ENCODE measurements around the gene CCL28.
"Not testable (repeated sequence)": the region's sequence is repeated elsewhere in the genome, so short reads cannot be mapped to it uniquely, and the experiment has no call there.

CCL28 gene, protein sequence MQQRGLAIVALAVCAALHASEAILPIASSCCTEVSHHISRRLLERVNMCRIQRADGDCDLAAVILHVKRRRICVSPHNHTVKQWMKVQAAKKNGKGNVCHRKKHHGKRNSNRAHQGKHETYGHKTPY

DNA sequence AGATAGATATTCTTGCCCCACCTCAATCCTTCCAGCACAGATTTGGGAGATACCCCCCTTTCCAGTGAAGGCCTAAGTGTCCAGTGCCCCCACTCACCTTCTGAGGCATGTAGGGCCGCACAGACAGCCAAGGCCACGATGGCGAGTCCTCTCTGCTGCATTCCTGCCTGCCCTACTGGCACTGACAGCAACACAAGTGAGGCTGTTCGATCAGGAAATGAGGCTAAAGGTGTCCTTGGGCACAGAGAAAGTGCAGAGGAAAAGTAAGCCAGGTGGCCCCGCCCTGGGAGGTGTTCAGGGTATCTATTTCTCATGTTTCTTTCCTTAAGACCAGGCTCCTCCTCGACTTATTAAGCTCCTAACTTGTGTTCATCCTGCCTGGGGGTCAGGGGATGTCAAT is at the start of gene CCL28:
TSS of gene CCL28 (minus strand) at position 236 of the 400 bp plus-strand sequence. CDS start at position 161, 75 bp downstream.
- FAIRE-seq = no peak

DNA sequence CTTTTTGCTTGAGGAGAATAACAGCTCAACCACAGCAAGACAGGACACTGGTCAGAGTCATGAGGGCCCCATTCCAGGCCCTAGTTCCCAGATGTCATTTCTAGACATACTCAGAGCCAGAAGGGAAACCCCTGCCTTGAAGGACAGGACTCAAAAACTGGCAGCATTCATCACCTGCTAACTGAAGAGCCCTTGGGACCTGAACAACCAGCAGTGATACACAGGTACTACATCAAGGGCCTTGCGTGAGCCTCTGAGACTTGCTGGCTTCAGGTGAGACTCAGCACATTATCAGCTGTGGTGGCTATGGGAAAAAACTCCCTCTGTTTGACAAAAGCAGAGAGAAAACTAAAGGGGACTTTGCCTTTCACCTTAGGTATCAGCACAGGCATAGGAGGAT is 48.9 kb upstream of the CCL28 start:
- FAIRE-seq = no peak

DNA sequence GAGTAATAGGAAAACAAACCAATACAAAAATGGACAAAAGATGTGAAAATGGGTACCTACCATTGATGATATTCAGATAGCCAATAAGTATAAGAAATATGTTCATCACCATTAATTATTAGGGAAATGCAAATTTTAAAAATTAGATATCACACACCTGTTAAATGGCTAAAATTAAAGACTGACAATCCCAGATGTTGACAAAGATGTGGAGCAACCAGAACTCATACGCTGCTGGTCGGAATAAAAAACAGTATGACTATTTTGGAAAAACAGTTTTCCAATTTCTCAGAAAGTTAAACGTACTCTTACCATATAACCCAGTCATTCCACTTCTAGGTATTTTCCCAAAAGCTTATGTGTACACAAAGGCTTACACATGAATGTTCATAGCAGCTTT is 44.4 kb upstream of the CCL28 start:
- no peak for FAIRE-seq

DNA sequence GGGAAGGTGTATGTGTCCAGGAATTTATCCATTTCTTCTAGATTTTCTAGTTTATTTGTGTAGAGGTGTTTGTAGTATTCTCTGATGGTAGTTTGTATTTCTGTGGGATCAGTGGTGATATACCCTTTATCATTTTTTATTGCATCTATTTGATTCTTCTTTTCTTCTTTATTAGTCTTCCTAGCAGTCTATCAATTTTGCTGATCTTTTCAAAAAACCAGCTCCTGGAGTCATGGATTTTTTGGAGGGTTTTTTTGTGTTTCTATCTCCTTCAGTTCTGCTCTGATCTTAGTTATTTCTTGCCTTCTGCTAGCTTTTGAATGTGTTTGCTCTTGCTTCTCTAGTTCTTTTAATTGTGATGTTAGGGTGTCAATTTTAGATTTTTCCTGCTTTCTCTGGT is 29.4 kb upstream of the CCL28 start:
- FAIRE-seq = not testable (repeated sequence)

DNA sequence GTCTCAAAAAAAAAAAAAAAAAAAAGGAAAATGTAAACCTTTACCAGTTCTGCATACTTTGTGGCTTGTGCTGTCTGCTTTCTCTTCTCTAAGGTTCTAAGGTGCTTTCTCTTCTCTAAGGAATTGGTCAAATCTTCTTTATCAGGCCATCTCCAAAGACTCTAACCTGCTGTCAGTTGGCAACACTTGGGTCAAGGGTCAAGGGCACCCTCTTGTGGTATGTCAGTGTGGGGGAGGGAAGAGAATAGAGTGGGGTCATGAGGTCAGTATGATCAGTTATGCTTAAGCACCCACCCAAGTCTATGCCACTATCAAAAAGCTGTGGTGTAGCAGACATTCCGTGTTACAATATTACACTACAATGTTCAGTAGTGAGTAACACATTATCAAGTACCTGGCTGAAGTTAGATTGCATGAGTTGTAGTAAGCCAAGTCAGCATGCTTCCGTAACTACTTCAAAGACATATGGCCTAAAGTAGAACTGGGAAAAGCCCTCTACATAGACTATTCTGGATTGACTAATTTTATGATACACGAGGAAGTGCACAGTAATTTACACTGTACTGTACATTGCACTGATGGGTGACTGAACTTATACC is 25.0 kb upstream of the CCL28 start:
- FAIRE-seq = no peak

DNA sequence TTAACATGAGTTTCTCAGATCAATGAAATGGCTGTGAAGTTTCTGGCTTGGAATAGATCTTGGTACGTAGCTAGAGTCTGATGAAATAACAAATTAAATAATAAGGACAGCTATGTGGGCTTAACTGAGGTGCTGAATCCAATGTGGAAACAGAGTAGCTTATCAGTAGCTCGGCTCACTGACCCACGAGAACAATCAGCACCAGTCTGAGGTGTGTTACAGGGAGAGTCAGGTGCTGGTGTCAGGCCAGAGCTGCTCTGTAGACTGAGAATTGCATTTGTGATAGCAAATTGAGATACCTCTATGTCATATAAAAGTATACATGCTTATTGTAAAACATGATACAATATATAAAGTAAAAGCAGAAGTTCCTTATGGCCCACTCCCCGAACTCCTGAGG is 21.2 kb upstream of the CCL28 start:
- no peak for FAIRE-seq

DNA sequence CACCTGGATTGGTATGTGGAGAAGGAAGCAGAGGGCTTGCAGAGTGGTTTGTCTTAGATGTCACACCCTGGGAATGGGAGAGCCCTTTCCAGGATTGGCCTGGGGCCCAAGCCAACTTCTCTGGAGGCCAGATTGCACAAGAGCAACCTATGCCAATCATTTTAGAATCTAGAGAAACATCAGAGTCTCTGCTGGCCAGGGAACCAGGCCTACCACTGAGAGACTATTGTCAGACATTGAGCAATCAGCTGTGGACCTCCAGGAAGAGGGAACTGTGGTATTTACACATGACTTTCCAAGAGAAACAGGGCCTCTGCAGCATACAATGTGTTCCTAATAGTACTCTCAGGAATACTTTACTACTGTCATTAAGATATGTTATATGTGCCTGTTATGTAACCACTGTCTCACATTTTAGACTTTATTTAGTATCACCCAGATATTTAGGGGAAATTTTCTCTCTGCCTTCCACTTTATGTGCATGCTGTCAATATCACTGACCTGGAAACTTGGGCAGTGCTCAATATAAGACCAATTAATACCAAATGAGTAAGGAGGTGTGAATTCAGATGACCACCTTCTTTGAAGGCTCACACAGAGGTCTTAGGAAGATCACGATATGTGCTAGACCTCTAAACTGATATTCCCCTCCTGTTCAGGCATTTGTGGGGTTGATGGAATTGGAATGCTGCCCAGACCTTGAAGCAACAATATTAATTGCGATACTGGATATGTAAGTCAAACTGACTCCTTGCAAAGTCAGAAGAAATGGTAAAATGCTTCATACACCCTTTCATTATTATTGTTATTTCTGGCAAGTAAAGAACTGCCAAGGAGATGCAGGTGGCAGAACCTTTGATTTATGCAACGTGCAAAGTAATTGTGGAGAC is 20.5 kb upstream of the CCL28 start:
- no peak for FAIRE-seq

DNA sequence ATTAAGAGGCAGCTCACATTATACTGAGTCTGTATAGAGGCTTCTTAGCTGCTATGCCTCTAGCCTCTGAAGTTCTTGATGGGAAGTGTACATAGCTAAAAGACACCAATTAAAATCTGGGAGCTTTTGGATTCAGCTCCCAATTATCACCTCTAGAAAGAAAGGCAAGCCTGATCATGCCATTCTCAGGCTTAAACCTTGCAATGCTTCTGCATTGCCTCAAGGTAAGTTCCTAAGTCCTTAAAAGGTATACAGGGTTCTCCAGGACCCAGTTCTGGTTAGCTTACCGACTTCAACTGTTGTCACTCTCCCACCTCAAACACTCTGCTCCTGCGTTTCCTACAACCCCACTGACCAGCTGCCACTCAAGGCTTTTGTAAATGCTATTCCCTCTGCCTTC is 17.5 kb upstream of the CCL28 start:
- FAIRE-seq = no peak

DNA sequence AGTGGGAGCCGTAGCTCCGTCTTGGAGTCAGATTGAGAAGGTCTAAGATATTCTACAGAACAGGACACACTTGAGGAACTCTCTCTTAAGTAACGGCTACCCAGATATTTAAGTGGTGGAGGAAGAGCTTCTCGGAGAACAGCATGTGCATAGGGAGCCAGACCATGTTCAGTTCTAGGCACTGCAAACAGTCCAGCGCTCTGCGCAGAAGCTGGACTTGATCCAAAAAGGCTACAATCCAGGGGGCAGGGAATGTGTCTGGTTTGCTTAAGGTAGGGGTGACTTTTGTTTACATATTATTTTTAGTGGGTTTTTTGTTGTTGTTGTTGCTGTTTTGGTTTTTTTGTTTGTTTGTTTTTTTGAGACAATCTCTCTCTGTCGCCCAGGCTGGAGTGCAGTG is 16.8 kb upstream of the CCL28 start:
- FAIRE-seq = no peak

DNA sequence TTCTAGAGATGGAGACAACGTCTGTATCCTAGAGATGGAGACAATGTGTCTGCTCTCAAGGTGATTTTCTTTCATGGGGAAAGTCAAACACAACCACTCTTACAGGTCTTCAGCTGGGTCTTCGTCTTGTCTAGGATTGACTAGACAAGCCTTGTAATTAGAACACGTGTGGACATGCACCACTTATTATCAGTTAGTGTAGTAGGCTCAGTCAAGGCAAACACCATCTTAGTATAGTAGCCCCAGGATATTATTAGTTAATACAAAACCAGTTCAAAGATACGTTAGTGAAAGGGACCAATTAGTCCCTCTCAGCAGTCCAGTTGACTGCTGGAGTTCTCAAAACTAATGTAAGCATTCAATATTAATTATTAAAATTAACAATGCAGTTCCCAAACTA is 15.1 kb upstream of the CCL28 start:
- FAIRE-seq = no peak

DNA sequence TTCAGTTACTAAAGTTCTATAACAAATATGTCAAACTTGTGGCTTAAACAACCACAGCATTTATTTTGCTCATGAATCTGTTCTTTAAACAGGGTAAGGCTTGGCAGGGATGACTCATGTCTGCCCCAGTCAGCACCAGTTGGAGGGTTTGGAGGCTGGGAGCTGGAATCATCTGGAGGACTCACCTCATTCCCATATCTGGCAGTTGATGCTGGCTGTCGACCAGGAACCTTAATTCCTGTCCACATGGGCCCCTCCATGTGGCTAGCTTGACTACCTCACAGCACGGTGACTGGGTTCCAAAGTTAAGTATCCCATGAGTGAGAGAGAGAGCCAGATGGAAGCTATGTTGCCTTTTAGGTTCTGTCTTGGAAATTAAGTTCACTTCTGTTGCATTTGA is 13.8 kb upstream of the CCL28 start:
- FAIRE-seq = no peak

DNA sequence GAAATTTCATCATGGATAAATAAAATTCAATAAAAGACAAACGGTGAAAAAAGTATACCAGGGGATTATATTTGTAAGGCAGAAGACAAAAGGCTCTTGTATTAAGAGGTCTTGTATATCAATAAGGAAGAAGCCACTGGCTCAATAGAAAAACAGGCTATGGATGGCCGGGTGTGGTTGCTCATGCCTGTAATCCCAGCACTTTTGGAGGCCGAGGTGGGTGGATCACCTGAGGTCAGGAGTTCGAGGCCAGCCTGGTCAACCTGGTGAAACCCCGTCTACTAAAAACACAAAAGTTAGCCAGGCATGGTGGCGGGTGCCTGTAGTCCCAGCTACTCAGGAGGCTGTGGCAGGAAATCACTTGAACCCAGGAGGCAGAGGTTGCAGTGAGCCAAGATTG is 10.9 kb upstream of the CCL28 start:
- not testable (repeated sequence) for FAIRE-seq

DNA sequence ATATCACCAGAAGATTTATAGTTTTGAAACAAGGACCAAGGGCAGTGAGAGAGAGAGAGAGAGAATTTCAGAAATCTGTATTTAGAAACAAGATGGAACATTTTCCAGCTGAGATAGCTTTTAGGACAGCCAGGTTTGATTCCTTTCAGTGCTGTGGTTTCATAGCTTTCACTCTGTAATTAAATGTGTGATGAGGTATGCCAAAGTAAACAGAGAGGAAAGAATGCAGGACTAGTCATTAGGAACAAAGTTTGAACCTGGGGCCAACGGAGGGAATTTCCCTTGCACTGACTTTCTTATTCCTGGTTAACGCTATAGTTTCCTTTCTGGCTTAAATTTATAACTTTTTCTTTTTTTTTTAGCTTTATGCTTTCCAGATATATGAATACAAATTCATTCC is 10.0 kb upstream of the CCL28 start:
- FAIRE-seq = no peak

DNA sequence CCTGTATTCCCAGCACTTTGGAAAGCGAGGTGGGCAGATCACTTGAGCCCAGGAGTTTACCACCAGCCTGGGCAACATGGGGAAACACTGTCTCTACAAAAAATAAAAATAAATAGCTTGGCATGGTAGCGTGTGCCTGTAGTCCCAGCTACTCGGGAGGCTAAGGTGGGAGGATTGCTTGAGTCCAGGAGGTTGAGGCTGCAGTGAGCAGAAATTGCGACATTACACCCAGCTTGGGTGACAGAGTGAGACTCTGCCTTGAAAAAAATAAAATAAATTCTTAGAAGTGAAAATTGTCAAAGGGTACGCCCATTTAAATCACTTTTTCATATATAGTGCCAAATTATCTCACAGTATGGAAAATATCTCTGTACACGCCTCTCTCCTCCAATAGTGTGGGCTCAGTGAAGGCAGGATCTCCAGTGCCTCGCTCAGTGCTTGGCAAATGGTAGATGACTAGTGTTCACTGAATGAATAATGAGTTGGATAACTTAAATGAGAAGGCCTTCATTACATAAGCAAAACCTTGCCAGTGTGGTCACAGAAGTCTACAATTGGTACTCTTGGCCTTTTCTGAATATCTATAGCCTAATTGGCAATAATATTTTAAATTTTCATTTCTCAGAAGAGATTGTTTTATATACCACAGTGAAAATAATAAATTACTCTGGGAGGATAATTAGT is 9.4 kb upstream of the CCL28 start:
- no peak for FAIRE-seq

DNA sequence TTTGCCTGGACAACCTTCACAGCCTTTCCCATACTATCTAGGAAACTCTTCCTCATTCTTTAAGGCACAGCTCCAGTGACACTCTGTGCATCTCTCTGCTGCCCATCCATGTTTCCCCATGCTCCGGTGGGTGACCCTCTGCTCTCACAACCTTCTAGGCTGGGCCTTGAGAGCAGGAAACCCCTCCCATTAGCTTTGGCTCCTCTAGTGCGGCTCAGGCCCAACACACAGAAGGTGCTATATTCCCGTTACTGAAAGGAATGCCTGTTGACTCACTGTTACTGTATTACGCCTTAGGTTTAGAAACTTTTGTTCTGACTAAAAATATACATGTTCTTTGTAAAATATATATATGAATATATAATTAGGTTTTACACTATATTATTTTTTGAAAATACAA is 8.1 kb upstream of the CCL28 start:
- no peak for FAIRE-seq

DNA sequence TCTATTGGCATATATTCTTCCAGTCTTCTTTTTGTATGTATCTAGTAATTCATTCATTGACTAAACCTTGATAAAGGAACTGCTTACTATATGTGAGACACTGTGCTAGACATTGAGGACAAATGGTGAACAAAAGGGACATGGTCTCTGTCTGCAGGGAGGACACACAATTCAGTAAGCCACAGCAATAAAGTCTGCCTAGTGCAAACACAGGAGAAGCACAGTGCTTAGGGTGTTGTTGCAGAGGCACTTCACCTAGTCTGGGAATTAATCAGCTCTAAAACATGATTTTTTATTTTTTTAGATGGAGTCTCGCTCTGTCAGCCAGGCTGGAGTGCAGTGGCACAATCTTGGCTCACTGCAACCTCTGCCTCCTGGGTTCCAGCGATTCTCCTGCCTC is 6.4 kb upstream of the CCL28 start:
- FAIRE-seq = no peak

DNA sequence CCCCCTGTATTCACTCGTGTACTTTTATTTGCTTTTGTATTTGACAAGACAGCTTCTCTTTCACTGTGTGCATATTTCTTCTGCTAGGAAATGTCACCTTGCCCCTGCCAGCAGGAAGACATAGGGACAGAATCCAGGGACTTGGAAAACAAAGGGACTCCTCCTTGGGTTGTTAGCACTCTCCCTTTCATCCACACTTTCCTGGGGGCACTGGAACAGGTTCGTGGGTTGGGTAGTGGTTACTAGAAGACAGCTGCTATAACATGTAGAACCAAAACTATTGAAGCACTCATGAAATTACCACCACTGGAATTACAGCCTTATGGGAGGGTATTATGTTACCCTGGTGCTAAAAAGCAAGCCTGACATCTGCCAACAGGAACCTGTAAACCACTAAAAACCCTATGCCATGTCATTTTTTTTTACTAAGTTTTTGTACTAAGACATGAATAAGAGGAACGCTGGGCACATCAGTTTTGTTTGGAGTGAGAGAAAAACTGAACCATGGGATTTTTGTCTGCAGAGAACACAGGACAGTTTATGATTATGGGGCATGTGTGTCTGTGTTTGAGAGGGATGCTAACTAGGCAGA is 4.7 kb upstream of the CCL28 start:
- no peak for FAIRE-seq

DNA sequence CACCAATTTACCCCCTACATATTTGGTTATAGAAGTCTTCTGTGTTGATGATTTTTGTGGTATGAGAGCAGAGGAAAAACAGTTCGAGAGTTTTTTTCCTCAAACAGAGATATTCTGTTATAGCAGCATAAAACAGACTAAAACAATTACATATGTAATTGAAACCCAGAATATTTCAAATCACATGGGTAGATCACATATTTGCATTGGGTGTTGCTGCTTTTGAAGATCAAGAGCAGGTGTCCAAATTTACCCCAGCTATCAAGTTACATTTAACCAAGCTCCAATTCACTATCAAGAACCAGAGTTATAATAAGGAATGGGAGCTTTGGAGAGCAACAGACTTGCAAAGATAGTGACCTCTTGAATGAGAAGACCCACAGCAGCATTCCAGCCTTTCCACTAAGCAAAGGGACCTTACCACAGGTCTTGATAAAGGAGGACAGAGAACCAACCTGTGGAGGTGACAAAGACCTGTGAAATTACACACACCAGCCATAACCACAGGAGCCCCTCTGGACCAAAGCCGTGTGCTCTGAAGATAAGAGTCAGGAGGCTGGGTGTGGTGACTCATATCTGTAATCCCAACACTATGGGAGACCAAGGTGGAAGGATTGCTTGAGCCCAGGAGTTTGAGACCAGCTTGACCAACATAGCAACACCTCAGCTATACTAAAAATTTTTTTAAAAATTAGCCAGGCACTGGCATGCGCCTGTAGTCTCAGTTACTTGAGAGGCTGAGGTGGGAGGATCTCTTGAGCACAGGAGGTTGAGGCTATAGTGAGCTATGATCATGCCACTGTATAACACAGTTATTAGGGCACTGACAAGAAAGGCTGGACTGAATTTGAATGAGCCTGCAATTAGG is 4.0 kb upstream of the CCL28 start:
- FAIRE-seq = no peak

DNA sequence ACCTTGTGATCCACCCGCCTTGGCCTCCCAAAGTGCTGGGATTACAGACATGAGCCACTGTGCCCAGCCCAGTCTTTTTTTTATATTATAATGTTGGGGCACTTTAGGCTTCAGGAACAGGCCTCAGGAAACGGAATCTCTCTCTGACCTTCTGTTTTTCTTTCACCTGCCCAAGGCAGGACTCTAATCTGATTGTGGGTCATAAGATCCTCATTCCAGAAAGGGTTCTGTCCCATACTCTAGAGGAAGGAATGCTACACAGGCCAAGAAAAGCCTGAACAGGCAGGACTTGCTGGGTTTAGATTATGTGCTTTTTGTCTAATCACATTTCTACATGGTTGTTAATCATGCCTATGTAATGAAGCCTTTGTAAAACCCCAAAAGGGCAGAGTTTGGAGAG is 1.8 kb upstream of the CCL28 start:
- FAIRE-seq = no peak

DNA sequence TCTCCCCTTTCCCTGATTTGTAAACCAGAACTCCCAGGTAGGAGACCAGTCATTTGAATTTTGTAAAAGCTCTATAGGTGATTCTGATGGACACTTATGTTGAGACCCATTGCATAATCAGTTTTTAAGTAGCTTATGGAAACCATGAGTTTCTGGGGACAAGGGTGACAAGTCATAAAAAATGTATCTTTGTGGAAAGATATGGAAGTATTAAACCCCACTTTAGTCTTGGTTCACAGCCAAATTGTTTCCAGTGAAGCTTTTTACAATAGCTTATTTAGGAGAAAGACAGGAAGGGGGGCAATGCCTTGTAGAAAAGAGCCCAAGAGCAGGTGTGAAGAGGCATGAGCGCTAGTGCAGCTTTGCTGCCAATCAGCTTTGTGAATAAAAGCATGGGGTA is 453 bp upstream of the CCL28 start:
- FAIRE-seq = no peak

DNA sequence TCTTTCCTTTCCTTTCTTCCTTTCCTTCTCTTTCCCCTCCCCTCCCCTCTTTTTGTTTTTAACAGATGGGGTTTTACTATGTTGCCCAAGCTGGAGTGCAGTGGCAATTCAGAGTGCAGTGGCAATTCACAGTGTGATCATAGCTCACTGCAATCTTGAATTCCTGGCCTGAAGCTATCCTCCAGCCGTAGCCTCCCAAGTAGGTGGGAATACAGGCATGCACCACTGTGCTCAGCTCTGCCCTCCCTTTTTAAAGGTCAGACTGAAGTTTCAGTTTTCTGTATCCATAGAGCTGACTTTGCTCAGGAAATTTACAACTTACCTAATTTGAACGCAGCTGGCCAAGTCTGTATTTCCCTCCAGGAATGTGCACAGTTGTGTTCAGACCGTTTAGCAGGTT is 696 bp downstream of the CCL28 start:
- no peak for FAIRE-seq

DNA sequence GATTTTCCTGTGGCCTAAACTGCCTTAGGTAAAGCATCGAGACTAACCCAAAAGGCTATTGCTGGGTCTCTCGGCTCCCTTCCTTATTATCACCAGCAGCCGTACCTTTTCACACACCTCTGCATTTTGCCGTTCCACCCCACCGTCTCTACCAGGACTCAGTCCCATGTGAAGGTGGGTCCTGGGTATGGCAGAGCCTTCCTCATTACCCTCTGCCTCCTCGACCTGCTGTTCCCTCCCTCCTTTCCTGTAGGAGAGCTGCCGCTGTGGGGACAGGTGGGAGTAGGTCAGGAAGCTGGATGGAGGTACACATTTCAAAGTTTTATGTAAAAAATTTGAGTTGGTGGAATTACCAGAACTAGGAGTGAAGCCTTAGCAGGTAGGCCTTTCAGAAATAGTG is 1.8 kb downstream of the CCL28 start:
- no peak for FAIRE-seq

Measured in TTC549 (cell line).